Esophagus (tissue), 2 donors: ENCODE measurements around the gene SAMD11. TPM values are rescaled to one million over a fixed set of nuclear protein-coding genes. Genes with fewer than 3 reads are reported as not detected.
"Not testable (repeated sequence)": the region's sequence is repeated elsewhere in the genome, so short reads cannot be mapped to it uniquely, and the experiment has no call there.

ENCODE experiments used
- H3K27ac ChIP-seq, 2 donors: one replicate each; pipeline ENCODE4 v1.5.1; 2013; ENCODE audit warnings: low read depth in 2 of 2, mild to moderate bottlenecking in 2 of 2, inconsistent platforms in 1 of 2, low read length in 1 of 2, moderate library complexity in 1 of 2
- H3K27me3 ChIP-seq, 2 donors: one replicate each; pipeline ENCODE4 v1.6.1; 2013; ENCODE audit warnings: low read length in 2 of 2, control low read depth in 1 of 2, mild to moderate bottlenecking in 1 of 2; ENCODE audit not compliant: insufficient read depth in 2 of 2, control insufficient read depth in 1 of 2
- H3K36me3 ChIP-seq, 2 donors: one replicate each; pipeline ENCODE4 v1.6.1; 2013; ENCODE audit warnings: low read length in 1 of 2; ENCODE audit not compliant: control insufficient read depth in 2 of 2, insufficient read depth in 2 of 2
- H3K4me1 ChIP-seq, 2 donors: one replicate each; pipeline ENCODE4 v1.6.1; 2013; ENCODE audit warnings: low read length in 1 of 2; ENCODE audit not compliant: control insufficient read depth in 2 of 2, insufficient read depth in 2 of 2
- H3K4me3 ChIP-seq, 2 donors: one replicate each; pipeline ENCODE4 v1.5.1; 2013; ENCODE audit warnings: low read length in 2 of 2, mild to moderate bottlenecking in 2 of 2, low read depth in 1 of 2, moderate library complexity in 1 of 2
- H3K9me3 ChIP-seq, 2 donors: one replicate each; pipeline ENCODE4 v1.6.1; 2013; ENCODE audit warnings: mild to moderate bottlenecking in 2 of 2, low read depth in 1 of 2, low read length in 1 of 2, moderate library complexity in 1 of 2; ENCODE audit not compliant: control insufficient read depth in 2 of 2, insufficient read depth in 1 of 2
- WGBS, 2 donors: extraction: QIAGEN DNeasy Blood & Tissue Kit; methylation state at CpG; one replicate each; pipeline ENCODE4 v1.1.7; 2013; 5-methylcytosine and 5-hydroxymethylcytosine counted together
- polyA plus RNA-seq, 2 donors: library from polyadenylated mRNA; stranded (reverse); fragments of 200-250 nt; gene quantifications; one replicate each; pipeline ENCODE4 v1.2.3, GENCODE V29; 2013
- donor health status: healthy with polysubstance abuse.
- donor health status: Bipolar disorder and iron deficiency.

SAMD11 gene
- polyA plus RNA-seq, 2 donors = 0.68 to 1.5 TPM

- WGBS, 2 donors = 75 to 76% methylated on average over 27 of the region's 27 CpGs
- Histone ChIP-seq H3K27me3 (peaks cover 0 to 28% of the 10 kb centered on the region in 2 donors), H3K9me3 (peaks cover 0 to 3% of the 10 kb centered on the region in 2 donors), H3K36me3 (peaks cover 0 to 36% of the 10 kb centered on the region in 2 donors), H3K27ac (peak overlapping the region; percentile 18 to 26), H3K4me1 (peaks cover 13 to 23% of the 10 kb centered on the region in 2 donors), H3K4me3 (no peak overlapping the region)
These were observed 20.0 kb downstream of the SAMD11 start for GRCh38 chr1:943545-944340.

- Histone ChIP-seq H3K9me3 (peaks cover 0 to 3% of the 10 kb centered on the region in 2 donors), H3K4me3 (no peak overlapping the region), H3K36me3 (peaks cover 7 to 45% of the 10 kb centered on the region in 2 donors), H3K27me3 (peaks cover 0 to 28% of the 10 kb centered on the region in 2 donors), H3K27ac (peak overlapping the region in 1 of 2 donors; percentile 26), H3K4me1 (peaks cover 13 to 23% of the 10 kb centered on the region in 2 donors)
- WGBS, 2 donors = 65 to 66% methylated on average over 28 of the region's 28 CpGs
These were observed 20.9 kb downstream of the SAMD11 start for GRCh38 chr1:944341-945325.

- H3K27ac ChIP-seq = no peak overlapping the region
- 85% methylated on average over 29 of the region's 29 CpGs for WGBS, 2 donors
- H3K36me3 ChIP-seq = peaks cover 10 to 57% of the 10 kb centered on the region in 2 donors
- H3K4me1 ChIP-seq = peaks cover 7 to 17% of the 10 kb centered on the region in 2 donors
- peaks cover 0 to 20% of the 10 kb centered on the region in 2 donors for H3K27me3 ChIP-seq
- H3K9me3 ChIP-seq = no peaks in the 10 kb centered on the region
- no peak overlapping the region for H3K4me3 ChIP-seq
These were observed 22.2 kb downstream of the SAMD11 start for GRCh38 chr1:945688-946556.

- 94 to 95% methylated on average over 13 of the region's 13 CpGs for WGBS, 2 donors
- not testable (repeated sequence) for H3K27ac ChIP-seq, H3K4me1 ChIP-seq, H3K9me3 ChIP-seq, H3K4me3 ChIP-seq
- Histone ChIP-seq H3K27me3 (peaks cover 0 to 14% of the 10 kb centered on the region in 2 donors), H3K36me3 (peaks cover 15 to 64% of the 10 kb centered on the region in 2 donors)
These were observed 23.1 kb downstream of the SAMD11 start for GRCh38 chr1:946811-947210.

GRCh38 chr1:947958-948357 is 24.2 kb downstream of the SAMD11 start:
- peaks cover 0 to 4% of the 10 kb centered on the region in 2 donors for H3K4me1 ChIP-seq
- H3K27ac ChIP-seq = no peak overlapping the region
- 86 to 89% methylated on average over 15 of the region's 15 CpGs for WGBS, 2 donors
- no peaks in the 10 kb centered on the region for H3K9me3 ChIP-seq
- H3K36me3 ChIP-seq = peaks cover 19 to 75% of the 10 kb centered on the region in 2 donors
- no peak overlapping the region for H3K4me3 ChIP-seq
- H3K27me3 ChIP-seq = peaks cover 0 to 2% of the 10 kb centered on the region in 2 donors

- no peaks in the 10 kb centered on the region for H3K9me3 ChIP-seq
- H3K4me3 ChIP-seq = no peak overlapping the region
- no peaks in the 10 kb centered on the region for H3K4me1 ChIP-seq
- H3K36me3 ChIP-seq = peaks cover 31 to 91% of the 10 kb centered on the region in 2 donors
- WGBS, 2 donors = 91 to 96% methylated on average over 9 of the region's 9 CpGs
- H3K27ac ChIP-seq = no peak overlapping the region
- no peaks in the 10 kb centered on the region for H3K27me3 ChIP-seq
These were observed 26.5 kb downstream of the SAMD11 start for GRCh38 chr1:950268-950667.

GRCh38 chr1:950881-951280 is 27.2 kb downstream of the SAMD11 start:
- Histone ChIP-seq H3K4me1 (no peaks in the 10 kb centered on the region), H3K4me3 (no peak overlapping the region), H3K27ac (no peak overlapping the region), H3K27me3 (no peaks in the 10 kb centered on the region), H3K36me3 (peaks cover 31 to 90% of the 10 kb centered on the region in 2 donors), H3K9me3 (no peaks in the 10 kb centered on the region)
- 91 to 95% methylated on average over 17 to 23 of the region's 23 CpGs for WGBS, 2 donors

- H3K4me3 ChIP-seq = no peak overlapping the region
- no peaks in the 10 kb centered on the region for H3K9me3 ChIP-seq
- H3K4me1 ChIP-seq = no peaks in the 10 kb centered on the region
- no peaks in the 10 kb centered on the region for H3K27me3 ChIP-seq
- H3K27ac ChIP-seq = no peak overlapping the region
- peaks cover 31 to 87% of the 10 kb centered on the region in 2 donors for H3K36me3 ChIP-seq
- WGBS, 2 donors = 78 to 82% methylated on average over 6 of the region's 6 CpGs
These were observed 27.6 kb downstream of the SAMD11 start for GRCh38 chr1:951364-951763.

- Histone ChIP-seq H3K9me3 (no peaks in the 10 kb centered on the region), H3K4me1 (no peaks in the 10 kb centered on the region), H3K4me3 (no peak overlapping the region), H3K27me3 (no peaks in the 10 kb centered on the region), H3K27ac (no peak overlapping the region), H3K36me3 (peaks cover 31 to 85% of the 10 kb centered on the region in 2 donors)
- WGBS, 2 donors = 92 to 93% methylated on average over 15 of the region's 15 CpGs
These were observed 28.5 kb downstream of the SAMD11 start for GRCh38 chr1:952201-952600.
